GM18858 (cell line): ENCODE results near the gene NTRK2.
A peak's percentile ranks its signal among the peaks of the same experiment; 100 is the strongest.

ENCODE experiments used
- ATAC-seq: cut with Tn5 transposase; IDR thresholded peaks from one replicate; pipeline ENCODE4 v1.9.1; 2021; ENCODE audit not compliant: unreplicated experiment

The NTRK2 gene

GRCh38 chr9:84731696-84732095 lies 62.2 kb downstream of the NTRK2 start:
- ATAC-seq: no peak

DNA sequence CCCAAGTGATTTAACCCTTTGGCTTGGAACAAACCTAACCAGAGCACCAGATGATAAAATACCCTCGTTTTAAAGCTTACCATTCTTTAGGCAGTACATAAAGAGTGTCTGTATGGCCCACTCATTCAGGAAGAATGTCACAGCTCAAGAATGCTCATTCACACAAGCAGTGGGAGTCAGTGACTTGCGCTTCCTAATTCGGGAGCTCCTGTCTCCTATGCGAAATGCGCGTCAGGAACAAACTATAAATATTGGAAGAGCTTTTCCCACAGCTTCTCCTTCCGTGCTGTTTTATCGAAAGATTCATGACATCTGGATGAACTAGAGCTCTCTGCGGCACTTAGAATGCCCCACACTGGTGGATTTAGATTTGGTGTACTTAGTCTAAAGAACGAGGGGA lies 66.6 kb downstream of the NTRK2 start:
- ATAC-seq: no peak

GRCh38 chr9:84736536-84736935 lies 67.0 kb downstream of the NTRK2 start:
- ATAC-seq: no peak

DNA sequence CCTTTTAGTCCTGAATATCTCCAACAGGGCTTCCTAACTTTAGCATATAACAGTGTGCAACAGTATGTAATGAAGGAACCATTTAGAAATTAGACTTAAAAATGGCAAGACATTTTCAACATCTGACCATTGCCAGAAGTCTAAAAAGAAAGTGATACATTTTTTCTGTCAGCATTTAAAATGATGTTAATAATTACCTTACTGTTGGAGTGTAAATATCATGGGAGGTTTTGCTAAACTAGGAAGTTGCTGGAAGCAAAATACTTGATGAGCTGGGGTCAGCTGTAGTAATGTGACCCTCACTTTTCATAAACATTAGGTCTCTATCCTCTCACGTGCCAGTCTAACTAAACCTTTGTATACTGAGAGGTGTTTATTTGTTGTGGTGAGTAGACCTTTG lies 68.8 kb downstream of the NTRK2 start:
- no peak for ATAC-seq

DNA sequence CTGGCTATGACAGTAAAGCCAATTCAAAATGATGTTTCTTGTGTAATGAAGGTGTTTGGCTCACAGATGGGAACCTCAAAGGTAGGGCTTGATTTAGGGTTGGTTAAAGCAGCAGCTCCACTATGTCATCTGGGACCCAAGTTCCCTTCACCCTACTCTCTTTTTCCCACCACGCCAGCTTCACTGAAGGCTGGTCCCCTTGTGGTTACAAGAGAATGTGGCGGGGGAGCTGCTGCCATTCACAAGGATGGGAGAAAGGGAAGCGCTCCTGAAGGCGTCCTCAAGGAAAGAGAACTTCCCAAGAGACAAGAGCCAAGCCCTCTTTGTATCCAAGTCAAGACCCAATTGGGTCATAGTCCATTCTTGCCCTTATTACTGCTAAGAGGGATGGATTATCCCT lies 72.7 kb downstream of the NTRK2 start:
- no peak for ATAC-seq

GRCh38 chr9:84744195-84744594 lies 74.7 kb downstream of the NTRK2 start:
- ATAC-seq: peak; percentile 46

DNA sequence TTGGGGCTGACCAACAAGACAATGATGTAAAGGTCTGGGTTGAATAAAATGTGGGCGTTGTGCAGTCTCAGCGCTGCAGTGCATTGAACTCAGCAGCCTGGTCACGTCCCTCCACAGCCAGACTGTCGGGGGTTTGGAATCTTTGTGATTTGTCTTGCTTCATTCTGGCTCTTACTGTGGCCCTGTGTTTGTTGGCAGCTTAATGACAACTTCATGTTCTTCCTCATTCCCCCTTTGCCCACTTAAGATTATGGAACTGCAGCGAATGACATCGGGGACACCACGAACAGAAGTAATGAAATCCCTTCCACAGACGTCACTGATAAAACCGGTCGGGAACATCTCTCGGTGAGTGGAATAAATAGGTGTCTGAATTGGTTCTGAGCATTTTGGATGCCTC lies 75.2 kb downstream of the NTRK2 start:
- no peak for ATAC-seq

DNA sequence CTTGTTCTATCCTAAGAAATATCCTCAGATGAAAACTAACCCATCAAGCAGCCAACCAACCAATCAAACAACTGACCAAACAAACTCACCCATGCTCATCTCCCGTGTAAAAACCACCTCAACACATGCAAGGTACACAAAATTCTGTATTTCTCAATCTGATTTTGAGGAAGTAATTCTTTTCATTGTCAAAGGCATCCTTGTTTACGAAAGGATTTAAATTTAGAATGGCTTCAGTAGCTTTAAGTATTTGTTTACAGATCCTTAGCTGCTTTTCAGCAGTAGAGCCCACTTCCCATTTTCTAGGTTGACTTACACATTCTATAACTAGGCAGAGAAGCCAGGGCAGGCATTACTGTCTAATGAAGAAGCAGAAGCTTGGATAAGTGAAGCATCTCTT lies 78.6 kb downstream of the NTRK2 start:
- ATAC-seq: peak; percentile 53

DNA sequence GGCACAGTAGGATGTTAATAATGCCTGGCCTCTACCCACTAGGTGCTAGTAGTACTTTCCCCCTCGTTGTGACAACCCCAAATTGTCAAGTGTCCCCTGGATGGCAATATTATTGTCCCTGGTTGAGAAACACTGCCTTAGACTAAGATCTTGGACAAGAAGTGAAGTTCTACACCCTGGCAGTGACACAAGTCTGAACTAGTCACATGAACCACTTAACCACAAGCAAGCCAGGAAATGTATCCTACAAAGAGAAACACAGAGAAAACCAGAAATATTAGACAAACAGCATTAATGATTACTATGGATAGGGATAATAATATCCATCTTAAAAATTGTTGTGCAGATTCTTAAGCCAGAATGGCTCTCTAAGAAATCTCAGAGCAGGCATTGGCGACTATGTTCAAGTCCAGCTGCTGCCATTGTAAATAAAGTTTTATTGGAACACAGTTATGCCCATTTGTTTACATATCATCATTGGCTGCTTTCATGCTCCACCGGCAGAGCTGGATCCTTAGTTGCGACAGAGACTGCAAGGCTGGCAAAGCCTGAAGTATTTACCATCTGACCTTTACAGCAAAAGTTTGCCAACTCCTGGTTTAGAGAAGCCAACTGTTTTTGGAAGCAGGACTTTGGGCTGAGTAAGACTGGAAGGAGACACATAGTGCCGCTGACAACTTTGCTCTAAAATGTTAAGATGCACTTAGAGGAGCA lies 80.8 kb downstream of the NTRK2 start:
- no peak for ATAC-seq

DNA sequence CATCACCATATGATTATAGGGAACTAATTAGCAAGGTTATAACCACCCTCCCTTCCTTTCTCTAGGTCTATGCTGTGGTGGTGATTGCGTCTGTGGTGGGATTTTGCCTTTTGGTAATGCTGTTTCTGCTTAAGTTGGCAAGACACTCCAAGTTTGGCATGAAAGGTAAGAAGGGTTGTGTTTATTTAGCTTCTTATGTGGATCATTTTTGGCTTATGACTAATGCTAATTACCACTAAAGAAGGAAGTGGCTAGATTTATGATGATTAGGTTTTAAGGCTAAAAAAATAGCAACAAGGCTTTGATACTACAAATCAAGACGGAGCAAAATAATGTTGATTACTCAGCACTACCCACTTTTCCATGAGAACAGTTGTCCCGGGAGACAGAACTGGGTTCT lies 82.4 kb downstream of the NTRK2 start:
- no peak for ATAC-seq

DNA sequence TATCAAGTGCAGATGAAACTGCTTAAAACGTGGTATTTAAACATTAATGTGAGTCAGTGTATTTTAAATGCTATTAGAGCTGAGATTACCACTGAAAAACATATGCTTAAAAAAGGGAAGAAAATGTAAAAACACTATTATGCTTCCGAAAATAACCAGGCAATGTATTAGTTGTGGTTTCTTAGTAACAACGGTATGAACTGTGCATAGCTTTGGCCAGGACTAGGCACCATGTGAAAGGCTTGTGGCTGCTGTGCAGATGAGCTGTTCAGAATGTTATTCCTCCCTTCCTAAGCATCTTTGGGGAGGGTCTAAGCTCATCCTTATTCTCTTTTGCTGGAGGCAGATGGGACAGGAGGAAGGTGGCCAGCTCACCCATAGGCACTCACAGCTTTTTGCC lies 84.9 kb downstream of the NTRK2 start:
- ATAC-seq: no peak

DNA sequence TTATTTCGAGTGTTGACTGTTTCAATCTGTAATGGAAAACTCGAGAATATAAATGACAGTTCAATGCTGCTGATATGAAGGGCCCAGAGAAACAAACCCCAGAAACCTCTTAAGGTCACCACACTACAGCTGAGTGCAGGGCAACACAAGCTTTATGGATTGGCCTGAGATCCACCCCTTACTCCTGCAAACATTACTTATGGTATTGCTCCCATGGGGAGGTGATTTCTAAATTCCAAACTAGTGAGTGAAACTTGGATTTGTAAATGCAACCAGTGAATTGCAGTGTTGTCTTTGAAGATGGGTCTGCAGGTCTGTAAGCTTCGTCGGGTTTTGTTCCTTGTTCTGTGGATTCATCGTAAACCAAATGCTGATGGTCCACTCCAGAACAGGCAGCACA lies 85.4 kb downstream of the NTRK2 start:
- ATAC-seq: no peak

- no peak for ATAC-seq
Measured at GRCh38 chr9:84755380-84755779, 85.9 kb downstream of the NTRK2 start.

- ATAC-seq: no peak
Measured at GRCh38 chr9:84756171-84756570, 86.6 kb downstream of the NTRK2 start.

GRCh38 chr9:84756731-84757130 lies 87.2 kb downstream of the NTRK2 start:
- ATAC-seq: no peak

- ATAC-seq: no peak
Measured at GRCh38 chr9:84758817-84759216, 89.3 kb downstream of the NTRK2 start.

DNA sequence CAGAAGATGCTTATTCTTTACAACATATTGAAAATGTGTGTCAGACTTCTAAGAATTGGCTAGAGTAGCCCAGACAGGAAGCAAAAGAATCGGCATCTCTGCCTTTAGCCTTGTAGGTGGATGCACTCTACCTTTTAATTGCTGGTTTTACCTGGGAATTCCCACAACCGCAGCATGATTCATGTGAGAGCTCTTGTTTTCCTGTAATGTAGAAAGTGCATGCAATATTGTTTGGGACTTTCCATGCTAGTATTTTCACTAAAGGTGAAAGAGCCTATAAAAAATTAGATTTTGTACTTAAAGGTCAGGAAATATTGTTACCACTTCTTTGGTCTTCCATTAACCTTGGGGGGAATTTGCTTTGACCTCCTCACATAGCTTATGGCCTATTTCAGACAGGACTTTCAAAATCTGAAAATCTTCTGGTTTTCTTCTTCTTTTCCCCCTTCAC lies 89.8 kb downstream of the NTRK2 start:
- ATAC-seq: peak; percentile 66

- ATAC-seq: no peak
Measured at GRCh38 chr9:84759804-84760203, 90.3 kb downstream of the NTRK2 start.

GRCh38 chr9:84761137-84761808 lies 91.7 kb downstream of the NTRK2 start:
- ATAC-seq: peak; percentile 40

DNA sequence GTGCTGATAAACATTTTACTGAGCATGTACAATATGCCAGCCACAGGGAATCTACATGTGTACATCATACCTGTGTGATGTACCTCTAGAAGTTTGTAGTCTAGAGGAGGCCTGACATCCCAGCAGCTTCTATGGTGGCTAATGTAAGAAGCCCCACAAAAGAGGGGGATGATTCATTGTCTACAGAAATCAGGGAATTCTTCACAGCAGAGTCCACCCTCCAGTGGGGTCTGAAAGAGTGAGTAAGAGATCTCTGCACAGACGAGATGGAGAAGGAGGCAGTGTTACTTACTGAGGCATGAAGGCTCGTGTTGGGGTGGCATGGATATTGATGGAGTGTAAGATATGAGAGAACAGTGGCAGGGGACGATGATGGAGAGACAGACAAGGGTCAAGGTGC lies 103.0 kb downstream of the NTRK2 start:
- no peak for ATAC-seq

GRCh38 chr9:84773022-84773421 lies 103.5 kb downstream of the NTRK2 start:
- no peak for ATAC-seq

- ATAC-seq: no peak
Measured at GRCh38 chr9:84775056-84775643, 105.6 kb downstream of the NTRK2 start.
